Caco-2 (cell line): ENCODE results near the gene CCDC110. TPM values are rescaled to one million over a fixed set of nuclear protein-coding genes. Genes with fewer than 3 reads are reported as not detected.

Source experiments
- BruUV-seq: library from RNA; stranded (reverse); fragments of 400-500 nt; replicated peaks from 2 replicates; lab custom pipeline; 2021; lab: Mats Ljungman, UMichigan
- CTCF ChIA-PET: fragments of 300-600 bp; sonication (Branson Sonifier 250); formaldehyde crosslinking; loops from one replicate; lab custom pipeline; 2022; ENCODE audit warnings: antibody characterized with exemption; lab: Charles Lee
- POLR2A ChIA-PET: fragments of 300-600 bp; sonication (Branson Sonifier 250); formaldehyde crosslinking; loops from one replicate; lab custom pipeline; 2022; ENCODE audit warnings: antibody characterized with exemption; lab: Charles Lee
- DNase-seq, 2 experiments: peaks; one replicate each; pipeline versions ENCODE4 v3.0.0 to v3.0.0-alpha.2; 2020 to 2022
- H3K27me3 ChIP-seq: replicated peaks from 2 replicates; pipeline ENCODE4 v1.6.0; 2011; ENCODE audit warnings: low read length; ENCODE audit not compliant: control insufficient read depth, insufficient read depth
- H3K36me3 ChIP-seq: 2 replicates; pipeline ENCODE4 v1.5.1; 2011; ENCODE audit warnings: low read length; ENCODE audit not compliant: control insufficient read depth, insufficient read depth
- H3K4me1 ChIP-seq: fragments of 250-450 bp; sonication (Bioruptor Pico); 2 replicates; pipeline ENCODE4 v1.5.1; 2020; ENCODE audit warnings: mild to moderate bottlenecking
- H3K4me3 ChIP-seq: 2 replicates; pipeline ENCODE4 v1.5.1; 2011; ENCODE audit warnings: low read depth, mild to moderate bottlenecking, control low read depth, low read length
- H3K9me3 ChIP-seq: fragments of 250-450 bp; sonication (Bioruptor Pico); 2 replicates; pipeline ENCODE4 v1.5.1; 2020; ENCODE audit warnings: mild to moderate bottlenecking, moderate library complexity
- H3K27ac Mint-ChIP-seq: one replicate; pipeline ENCODE4 v1.8.0; 2022; ENCODE audit warnings: mixed read lengths; ENCODE audit not compliant: unreplicated experiment
- H3K27me3 Mint-ChIP-seq: one replicate; pipeline ENCODE4 v1.8.0; 2022; ENCODE audit warnings: mixed read lengths; ENCODE audit not compliant: insufficient read depth, unreplicated experiment
- H3K36me3 Mint-ChIP-seq: one replicate; pipeline ENCODE4 v1.8.0; 2022; ENCODE audit warnings: mild to moderate bottlenecking, mixed read lengths; ENCODE audit not compliant: insufficient read depth, unreplicated experiment
- H3K4me1 Mint-ChIP-seq: one replicate; pipeline ENCODE4 v1.8.0; 2022; ENCODE audit warnings: low read depth, mixed read lengths; ENCODE audit not compliant: unreplicated experiment
- H3K4me3 Mint-ChIP-seq: one replicate; pipeline ENCODE4 v1.8.0; 2022; ENCODE audit warnings: mild to moderate bottlenecking, moderate library complexity, mixed read lengths; ENCODE audit not compliant: unreplicated experiment
- H3K9me3 Mint-ChIP-seq: one replicate; pipeline ENCODE4 v1.8.0; 2022; ENCODE audit warnings: mixed read lengths; ENCODE audit not compliant: unreplicated experiment
- intact Hi-C: fragments of 100-400 bp; cut with micrococcal nuclease; formaldehyde crosslinking; loops from one replicate; pipeline ENCODE4 v1.10.0; 2022; ENCODE audit not compliant: unreplicated experiment
- total RNA-seq: library from RNA; stranded (reverse); gene quantifications from 2 replicates; pipeline ENCODE4 v1.2.3, GENCODE V29; 2022
- TF ChIP-seq, protein P1 (sequence below), 2 experiments: fragments of 200-600 bp in 1 of 2; IDR thresholded peaks; 1 replicate in 1 of 2; 2 replicates in 1 of 2; pipeline versions ENCODE4 v1.5.1 to v1.8.0; 2011 to 2022; ENCODE audit warnings: antibody characterized with exemption in 1 of 2, control low read depth in 1 of 2, inconsistent platforms in 1 of 2, low read depth in 1 of 2, low read length in 1 of 2, mild to moderate bottlenecking in 1 of 2, moderate library complexity in 1 of 2; ENCODE audit not compliant: insufficient read depth in 1 of 2, severe bottlenecking in 1 of 2, unreplicated experiment in 1 of 2

The CCDC110 gene
- total RNA-seq, 1 experiment from 2014 or later, result not detected

DNA sequence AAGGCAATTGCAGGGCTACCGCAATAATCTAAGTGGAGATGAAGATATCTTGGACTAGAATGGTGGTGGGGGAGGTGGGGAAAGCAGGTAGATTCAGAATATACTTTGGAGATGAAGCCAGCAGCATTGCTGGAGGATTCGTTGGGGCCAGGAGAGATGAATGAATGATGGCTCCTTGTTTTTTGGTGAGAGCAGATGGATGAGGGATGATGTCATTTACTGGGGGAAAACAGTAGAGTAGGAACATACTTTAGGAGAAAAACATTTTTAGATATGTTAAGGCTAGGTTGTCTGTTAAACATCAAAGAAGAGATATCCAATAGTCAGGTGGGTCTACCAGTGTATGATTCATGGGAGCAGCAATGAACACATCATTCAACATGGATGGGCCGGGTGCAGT lies 5.8 kb downstream of the CCDC110 start:
- no peak for DNase-seq
- ChIA-PET CTCF (no interaction called here), POLR2A (no interaction called here)
- H3K36me3 ChIP-seq, result no peaks in the 10 kb centered on the region
- Mint-ChIP-seq H3K9me3 (no peaks in the 10 kb centered on the region), H3K36me3 (no peaks in the 10 kb centered on the region), H3K27ac (no peak overlapping the region), H3K27me3 (peaks cover 51% of the 10 kb centered on the region), H3K4me3 (no peak overlapping the region), H3K4me1 (no peaks in the 10 kb centered on the region)
- no peaks in the 10 kb centered on the region; the same call in 1 of the 2 replicates for H3K27me3 ChIP-seq
- TF ChIP-seq, protein P1, sequence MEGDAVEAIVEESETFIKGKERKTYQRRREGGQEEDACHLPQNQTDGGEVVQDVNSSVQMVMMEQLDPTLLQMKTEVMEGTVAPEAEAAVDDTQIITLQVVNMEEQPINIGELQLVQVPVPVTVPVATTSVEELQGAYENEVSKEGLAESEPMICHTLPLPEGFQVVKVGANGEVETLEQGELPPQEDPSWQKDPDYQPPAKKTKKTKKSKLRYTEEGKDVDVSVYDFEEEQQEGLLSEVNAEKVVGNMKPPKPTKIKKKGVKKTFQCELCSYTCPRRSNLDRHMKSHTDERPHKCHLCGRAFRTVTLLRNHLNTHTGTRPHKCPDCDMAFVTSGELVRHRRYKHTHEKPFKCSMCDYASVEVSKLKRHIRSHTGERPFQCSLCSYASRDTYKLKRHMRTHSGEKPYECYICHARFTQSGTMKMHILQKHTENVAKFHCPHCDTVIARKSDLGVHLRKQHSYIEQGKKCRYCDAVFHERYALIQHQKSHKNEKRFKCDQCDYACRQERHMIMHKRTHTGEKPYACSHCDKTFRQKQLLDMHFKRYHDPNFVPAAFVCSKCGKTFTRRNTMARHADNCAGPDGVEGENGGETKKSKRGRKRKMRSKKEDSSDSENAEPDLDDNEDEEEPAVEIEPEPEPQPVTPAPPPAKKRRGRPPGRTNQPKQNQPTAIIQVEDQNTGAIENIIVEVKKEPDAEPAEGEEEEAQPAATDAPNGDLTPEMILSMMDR (IDR thresholded peaks at IDR 0.05; ENCODE audit: insufficient read depth in 1 of 2, low read depth in 1 of 2, low read length in 1 of 2, severe bottlenecking in 1 of 2, unreplicated experiment in 1 of 2), result no peak
- BruUV-seq, result no TSS peak
- H3K4me3 ChIP-seq, result no peak overlapping the region
- intact Hi-C loops, result no loop called here
- H3K4me1 ChIP-seq, result 0 out of 2 replicates have a peak, but pooled peaks cover 3% of the 10 kb centered on the region
- H3K9me3 ChIP-seq, result no peaks in the 10 kb centered on the region

DNA sequence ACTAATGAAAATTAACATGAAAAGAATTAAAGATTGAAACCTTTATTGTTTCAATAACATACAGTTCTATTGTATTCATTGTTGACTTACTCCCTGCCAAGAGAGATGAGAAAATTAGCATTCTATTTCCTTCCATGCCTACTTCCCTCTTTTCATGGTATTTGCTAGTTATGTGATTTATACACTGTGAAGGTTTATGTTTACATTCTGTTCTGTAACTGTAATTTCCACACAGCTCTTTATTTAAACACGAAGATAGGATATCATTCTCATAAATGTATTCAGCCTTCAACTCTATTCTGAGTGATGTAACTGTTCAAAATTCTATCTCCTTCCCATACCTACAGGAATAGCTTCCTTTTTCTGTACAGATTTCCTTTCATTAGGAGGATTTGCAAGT lies 6.6 kb downstream of the CCDC110 start:
- TF ChIP-seq, protein P1 (IDR thresholded peaks at IDR 0.05; ENCODE audit: insufficient read depth in 1 of 2, low read depth in 1 of 2, low read length in 1 of 2, severe bottlenecking in 1 of 2, unreplicated experiment in 1 of 2), result no peak
- H3K36me3 Mint-ChIP-seq, result no peaks in the 10 kb centered on the region
- Histone ChIP-seq H3K36me3 (no peaks in the 10 kb centered on the region), H3K9me3 (no peaks in the 10 kb centered on the region), H3K4me3 (no peak overlapping the region), H3K4me1 (no peaks in the 10 kb centered on the region), H3K27me3 (no peaks in the 10 kb centered on the region; the same call in 1 of the 2 replicates)
- intact Hi-C loops, result no loop called here
- no peak for DNase-seq
- no peak overlapping the region for H3K27ac Mint-ChIP-seq
- no TSS peak for BruUV-seq
- CTCF ChIA-PET, result interaction anchor here (0.6 kb wide), 2 partner anchors 68 to 341 kb away, joined by 3 read pairs; partner anchors contain the start of gene ANKRD37
- POLR2A ChIA-PET, result no interaction called here
- no peaks in the 10 kb centered on the region for H3K9me3 Mint-ChIP-seq
- H3K27me3 Mint-ChIP-seq, result peaks cover 46% of the 10 kb centered on the region
- H3K4me3 Mint-ChIP-seq, result no peak overlapping the region
- H3K4me1 Mint-ChIP-seq, result no peaks in the 10 kb centered on the region

DNA sequence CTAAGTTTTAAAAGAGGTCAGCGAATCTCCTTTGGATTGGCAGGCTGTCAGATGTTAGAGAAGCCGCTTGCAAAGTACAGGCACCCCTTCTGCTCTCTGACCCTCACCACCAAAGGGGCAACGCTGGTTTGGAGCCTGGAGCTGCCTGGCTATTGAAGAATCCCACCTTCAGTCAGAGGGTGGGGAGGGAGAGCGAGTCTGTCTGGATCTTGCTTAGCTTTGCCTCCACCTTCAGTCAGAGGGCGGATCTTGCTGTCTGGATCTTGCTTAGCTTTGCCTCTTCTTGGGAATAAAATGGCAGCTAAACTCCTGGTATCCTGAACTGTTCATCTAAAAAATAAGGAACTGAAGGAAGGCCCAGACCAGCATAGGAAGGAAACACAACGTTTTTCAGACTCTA lies 7.3 kb downstream of the CCDC110 start:
- H3K9me3 Mint-ChIP-seq, result no peaks in the 10 kb centered on the region

More for the DNA sequence above, 7.3 kb downstream of the CCDC110 start:
- Mint-ChIP-seq H3K27ac (no peak overlapping the region), H3K4me3 (no peak overlapping the region), H3K4me1 (no peaks in the 10 kb centered on the region), H3K36me3 (no peaks in the 10 kb centered on the region), H3K27me3 (peaks cover 44% of the 10 kb centered on the region)
- ChIA-PET CTCF (interaction anchor here (0.6 kb wide), 2 partner anchors 68 to 341 kb away, joined by 3 read pairs; partner anchors contain the start of gene ANKRD37), POLR2A (no interaction called here)
- H3K4me3 ChIP-seq, result no peak overlapping the region
- intact Hi-C loops, result no loop called here
- no TSS peak for BruUV-seq
- no peaks in the 10 kb centered on the region for H3K9me3 ChIP-seq
- H3K4me1 ChIP-seq, result no peaks in the 10 kb centered on the region
- TF ChIP-seq, protein P1 (IDR thresholded peaks at IDR 0.05; ENCODE audit: insufficient read depth in 1 of 2, low read depth in 1 of 2, low read length in 1 of 2, severe bottlenecking in 1 of 2, unreplicated experiment in 1 of 2), result no peak
- no peaks in the 10 kb centered on the region for H3K36me3 ChIP-seq
- no peaks in the 10 kb centered on the region; the same call in 1 of the 2 replicates for H3K27me3 ChIP-seq
- no peak for DNase-seq
